ENCODE results near the gene SEPTIN5. TPM values are rescaled to one million over a fixed set of nuclear protein-coding genes. Genes with fewer than 3 reads are reported as not detected.
A peak's percentile ranks its signal among the peaks of the same experiment; 100 is the strongest.
"Not testable (repeated sequence)": the region's sequence is repeated elsewhere in the genome, so short reads cannot be mapped to it uniquely, and the experiment has no call there.

SEPTIN5 gene
- 26.7 TPM for total RNA-seq

DNA sequence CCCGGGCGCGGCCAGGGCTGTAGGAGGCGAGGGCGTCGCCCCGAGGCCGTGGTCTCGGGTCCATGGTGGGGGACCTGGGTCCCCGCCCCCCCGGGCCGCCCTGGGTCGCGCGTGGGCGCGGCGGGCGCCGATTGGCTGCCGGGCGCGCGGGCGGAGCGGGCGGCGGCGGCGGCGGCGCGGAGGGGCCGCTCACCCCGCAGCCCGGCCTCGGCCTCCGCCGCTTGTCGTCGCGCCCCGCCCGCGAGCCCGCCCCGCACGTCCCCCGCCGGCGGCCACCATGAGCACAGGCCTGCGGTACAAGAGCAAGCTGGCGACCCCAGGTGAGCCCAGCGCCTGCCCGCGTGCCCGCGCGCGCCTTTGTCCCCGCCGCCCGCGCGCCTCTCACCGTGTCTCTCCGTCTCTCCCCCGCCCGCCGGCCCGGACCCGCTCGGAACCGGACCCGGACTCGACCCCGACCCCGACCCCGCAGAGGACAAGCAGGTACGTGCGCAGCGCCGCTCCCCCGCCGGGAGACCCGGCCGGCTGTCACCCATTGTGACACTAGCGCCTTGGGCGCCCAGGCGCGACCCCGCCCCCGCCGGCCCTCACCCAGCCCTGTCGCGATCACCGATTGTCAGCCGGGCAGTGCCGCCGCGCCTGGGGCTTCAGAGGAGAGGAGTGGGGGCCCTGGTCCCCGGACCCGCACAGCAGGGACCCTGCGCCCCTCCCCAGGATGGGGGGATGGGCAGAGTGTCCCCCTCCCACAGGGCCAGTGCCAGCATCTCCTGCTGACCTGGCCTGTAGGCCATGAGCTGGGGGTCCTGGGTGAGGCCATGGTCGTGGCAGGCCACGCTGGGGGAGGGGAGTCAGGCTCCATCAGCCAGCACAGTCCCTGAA is at the start of gene SEPTIN5:
Gene SEPTIN5 (plus strand): TSS at position 192 of the 876 bp plus-strand sequence. CDS start 86 bp downstream, at position 278.
- no peak for DNase-seq (ENCODE audit: low spot score)

DNA sequence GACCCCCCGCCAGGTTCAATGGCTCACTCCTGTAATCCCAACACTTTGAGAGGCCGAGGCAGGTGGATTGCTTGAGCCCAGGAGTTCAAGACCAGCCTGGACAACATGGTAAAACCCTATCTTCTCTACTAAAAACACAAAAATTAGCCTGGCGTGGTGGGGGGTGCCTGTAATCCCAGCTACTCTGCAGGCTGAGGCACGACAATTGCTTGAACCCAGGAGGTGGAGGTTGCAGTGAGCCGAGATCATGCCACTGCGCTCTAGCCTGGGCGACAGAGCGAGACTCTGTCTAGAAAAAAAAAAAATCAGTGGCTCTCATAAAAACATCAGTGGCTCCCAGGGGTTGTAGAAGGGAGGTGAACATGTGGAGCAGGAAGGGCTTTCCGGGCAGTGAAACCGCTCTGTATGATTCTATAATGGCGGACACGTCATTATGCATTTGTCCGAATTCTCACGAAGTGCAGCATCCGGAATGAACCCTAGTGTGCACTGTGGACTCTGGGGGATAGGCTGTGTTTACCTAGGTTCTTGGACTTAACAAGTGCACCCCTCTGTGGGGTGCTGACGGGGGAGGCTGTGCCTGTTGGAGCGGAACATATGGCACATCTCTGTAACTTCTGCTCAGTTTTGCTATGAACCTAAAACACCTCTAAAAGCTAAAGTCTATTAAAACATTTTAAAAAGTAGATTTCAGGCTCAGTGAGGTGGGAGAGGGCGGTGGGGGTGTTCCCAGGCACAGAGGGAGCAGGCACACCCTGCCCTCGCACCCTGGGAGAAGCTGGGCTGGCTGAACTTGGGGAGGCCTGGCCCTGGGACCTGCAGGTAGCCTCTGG is 49.1 kb upstream of the SEPTIN5 start:
- no peak for DNase-seq (ENCODE audit: low spot score)

DNA sequence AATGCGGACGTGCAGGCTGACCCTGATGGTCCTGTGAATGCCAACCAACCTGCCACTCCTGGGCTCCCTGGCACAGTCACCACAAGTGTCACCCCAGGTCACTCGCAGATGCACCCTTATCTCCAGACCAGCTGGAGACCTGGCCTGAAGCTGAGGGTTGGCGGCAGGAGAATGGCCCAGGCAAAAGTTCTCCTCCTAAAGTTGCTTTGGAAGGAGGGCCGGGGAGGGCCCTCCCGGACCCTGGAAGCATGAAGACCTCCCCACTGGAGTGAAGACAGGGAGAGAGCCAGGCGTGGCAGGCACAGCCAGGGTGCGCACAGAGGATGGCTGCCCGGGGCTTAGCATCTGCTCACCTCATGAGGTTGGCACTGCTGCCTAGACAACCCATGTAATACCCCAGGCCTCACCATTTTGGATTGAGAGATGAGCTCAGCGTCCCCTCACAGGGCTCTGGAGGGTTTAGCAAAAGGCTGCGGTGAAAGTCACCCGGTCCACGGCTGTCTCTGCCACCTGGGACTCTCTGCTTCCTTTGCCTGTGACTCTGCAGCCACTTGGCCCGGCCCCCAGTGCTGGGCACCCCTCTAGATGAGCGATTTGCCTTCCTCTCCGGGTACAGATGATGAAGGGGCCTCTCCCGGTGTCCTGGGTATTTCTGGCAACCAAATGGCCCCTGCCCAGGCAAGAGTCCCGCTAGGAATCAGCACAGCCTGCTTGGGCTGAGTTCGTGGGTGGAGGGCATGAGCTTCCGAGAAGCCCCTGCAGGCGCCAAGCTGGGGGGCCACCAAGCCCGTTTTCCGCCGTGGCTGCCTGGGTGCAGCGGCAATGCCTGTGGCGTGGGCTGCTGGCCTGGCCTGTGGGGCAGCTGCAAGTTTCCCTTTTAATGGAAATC is 48.3 kb upstream of the SEPTIN5 start:
- no peak for DNase-seq (ENCODE audit: low spot score)

DNA sequence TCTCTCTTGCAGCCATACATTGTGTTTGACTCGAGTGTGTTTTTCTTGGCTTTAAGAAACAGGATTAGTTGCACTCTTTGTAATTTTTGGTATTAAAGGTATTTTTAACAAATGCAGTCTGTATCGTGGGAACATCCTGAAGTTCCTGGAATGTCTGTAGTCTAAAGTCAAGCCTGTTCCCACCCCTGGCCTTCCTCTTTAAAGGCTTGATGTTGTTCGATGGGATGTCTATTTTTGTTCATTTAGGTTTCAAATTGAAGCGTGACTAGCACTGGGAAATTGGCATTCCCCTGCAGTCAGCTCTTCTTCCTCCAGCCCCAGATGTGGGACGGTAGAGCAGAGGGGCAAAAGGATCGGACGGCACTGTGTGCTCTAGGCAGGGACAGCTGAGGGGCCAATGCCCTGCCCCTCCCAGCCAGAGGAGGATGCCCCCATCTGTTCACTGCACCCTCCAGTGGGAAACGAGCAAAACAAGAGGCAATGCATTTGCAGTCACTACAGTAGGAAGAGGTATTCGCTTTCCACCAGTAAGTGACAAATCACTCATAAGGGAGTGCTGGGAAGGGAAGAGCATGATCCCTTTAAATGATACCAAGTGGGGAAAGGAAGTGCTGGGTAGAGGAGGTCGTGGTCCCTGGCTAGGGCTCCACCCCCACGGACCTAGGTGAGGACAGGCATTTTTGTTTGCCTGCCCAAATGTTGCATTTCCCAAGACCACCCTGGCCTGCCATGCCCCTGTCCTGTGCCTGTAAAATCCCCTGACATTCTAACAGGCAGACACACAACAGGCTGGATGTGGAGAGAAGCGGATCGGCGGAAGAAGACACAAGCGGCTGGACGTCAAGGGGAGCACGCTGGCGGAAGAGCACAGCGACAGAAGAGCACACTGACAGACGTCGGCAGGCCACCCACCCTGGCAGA is 47.4 kb upstream of the SEPTIN5 start:
- no peak for DNase-seq (ENCODE audit: low spot score)

DNA sequence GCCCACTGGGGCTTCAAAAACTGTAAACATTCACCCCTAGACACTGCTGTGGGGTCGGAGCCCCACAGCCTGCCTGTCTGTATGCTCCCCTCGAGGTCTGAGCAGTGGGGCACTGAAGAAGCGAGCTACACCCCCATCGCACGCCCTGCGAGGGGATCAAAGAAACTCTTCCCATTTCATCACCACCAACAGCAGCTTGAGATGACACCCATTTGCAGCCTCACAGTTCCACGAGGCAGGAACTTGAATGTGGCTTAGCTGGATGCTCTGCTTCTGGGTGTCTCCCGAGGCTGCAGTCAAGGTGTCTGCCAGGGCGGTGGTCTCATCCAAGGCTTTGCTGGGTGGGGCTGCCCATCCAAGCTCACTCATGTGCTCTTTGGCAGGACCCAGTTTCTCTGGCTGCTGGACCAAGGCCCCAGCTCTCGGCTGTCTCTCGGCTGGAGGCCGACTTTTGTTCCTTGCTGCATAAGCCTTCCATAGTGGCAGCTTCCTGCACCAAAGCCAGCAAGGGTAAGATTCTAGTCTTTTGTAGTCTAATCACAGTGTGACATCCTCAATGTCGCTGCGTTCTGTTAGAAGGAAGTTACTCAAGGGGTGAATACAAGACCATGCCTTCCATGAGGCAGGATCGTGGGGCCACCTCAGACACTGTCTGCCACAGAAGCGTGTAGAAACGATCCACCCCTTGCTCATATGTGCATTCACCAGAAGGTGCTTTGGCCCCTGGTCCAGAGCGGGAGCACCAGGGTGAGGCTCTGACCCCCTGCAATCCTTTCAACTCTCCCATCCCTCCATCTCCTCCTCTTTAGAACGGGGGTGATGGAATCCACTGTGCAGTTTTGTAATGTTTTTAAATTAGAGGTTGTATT is 46.2 kb upstream of the SEPTIN5 start:
- DNase-seq (ENCODE audit: low spot score): no peak

DNA sequence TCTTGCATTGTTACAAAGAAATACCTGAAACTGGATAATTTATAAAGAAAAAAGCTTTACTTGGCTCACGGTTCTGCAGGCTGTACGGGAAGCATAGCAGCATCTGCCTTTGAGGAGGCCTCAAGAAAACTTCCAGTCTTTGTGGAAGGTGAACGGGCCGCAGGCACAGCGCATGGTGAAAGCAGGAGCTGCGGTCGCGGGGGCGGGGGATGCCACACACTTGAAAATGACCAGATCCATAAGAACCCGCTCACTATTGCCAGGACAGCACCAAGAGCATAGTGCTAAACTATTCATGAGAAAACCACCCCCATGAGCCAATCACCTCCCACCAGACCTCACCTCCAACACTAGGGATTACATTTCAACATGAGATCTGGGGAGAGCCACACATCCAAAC is 45.6 kb upstream of the SEPTIN5 start:
- no peak for DNase-seq (ENCODE audit: low spot score)

DNA sequence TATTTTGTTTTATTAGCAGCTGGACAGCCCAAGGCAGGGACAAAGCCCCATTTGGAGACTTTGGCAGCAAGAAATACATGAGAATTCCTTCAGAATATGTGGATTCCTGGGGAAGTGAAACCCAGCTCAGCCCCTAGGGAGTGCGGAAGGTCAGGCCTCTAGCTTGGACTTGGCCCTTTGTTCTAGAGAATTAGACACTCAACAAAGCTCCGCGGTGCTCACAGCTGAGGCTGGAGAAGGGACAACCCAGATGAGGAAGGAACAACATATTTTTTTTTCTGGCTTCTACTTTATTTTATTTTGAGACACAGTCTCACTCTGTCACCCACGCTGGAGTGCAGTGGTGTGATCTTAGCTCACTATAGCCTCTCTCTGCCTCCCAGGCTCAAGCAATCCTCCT is 44.7 kb upstream of the SEPTIN5 start:
- no peak for DNase-seq (ENCODE audit: low spot score)

DNA sequence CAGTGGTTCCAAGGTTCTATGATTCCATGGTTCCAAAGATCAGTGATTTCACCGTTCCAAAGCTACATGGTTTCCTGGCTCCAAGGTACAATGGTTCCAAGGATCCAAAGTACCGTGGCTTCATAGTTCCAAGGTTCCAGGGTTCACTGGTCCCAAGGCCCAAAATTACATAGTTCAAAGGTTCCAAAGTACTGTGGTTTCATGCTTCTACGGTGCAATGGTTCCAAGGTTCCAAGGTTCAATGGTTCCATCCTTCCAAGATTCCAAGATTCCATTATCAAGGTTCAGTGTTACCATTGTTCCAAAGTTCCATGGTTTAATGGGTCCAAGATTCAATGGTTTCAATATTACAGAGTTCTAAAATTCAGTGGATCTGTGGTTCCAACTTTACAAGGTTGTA is 43.0 kb upstream of the SEPTIN5 start:
- no peak for DNase-seq (ENCODE audit: low spot score)

DNA sequence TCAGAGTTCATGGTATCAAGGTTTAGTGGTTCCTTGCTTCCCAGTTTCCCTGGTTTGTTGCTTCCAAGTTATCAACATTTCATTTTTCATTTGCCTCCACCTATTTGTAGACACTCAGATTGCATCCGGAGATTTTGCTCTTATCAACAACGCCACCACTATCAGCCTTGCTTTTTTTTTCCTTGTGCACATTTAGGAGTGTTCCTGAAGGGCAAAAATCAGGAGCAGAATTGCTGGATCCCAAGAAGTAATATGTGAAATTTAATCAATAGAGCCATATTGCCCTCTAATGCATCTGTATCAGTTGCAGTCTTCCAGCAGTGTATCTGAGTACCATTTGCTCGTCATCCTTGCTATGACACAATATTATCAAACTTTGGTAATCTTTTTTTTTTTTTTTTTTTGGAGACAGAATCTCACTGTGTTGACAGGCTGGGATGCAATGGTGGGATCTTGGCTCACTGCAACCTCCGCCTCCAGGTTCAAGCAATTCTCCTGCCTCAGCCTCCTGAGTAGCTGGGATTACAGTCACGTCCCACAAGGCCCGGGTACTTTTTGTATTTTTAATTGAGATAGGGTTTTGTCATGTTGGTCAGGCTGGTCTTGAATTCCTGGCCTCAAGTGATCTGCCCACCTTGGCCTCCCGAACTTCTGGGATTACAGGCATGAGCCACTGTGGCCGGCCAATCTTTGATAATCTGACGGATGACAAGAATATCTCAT is 42.1 kb upstream of the SEPTIN5 start:
- DNase-seq (ENCODE audit: low spot score): no peak

DNA sequence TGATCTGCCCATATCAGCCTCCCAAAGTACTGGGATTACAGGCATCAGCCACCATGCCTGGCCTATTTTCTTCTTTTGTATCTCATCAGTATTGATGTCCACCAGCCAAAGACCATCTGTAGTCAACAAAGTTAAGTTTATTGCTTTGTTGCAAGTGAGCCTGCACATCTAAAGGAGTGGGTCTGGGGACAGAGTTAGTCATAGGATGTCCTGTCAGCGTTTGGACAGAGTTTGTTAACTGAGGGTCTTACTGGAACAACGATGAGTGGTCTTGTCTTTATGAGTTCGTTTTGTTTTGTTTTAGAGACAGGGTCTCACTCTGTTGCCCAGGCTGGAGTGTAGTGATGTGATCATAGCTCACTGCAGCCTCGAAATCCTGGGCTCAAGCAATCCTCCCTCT is 40.6 kb upstream of the SEPTIN5 start:
- no peak for DNase-seq (ENCODE audit: low spot score)

DNA sequence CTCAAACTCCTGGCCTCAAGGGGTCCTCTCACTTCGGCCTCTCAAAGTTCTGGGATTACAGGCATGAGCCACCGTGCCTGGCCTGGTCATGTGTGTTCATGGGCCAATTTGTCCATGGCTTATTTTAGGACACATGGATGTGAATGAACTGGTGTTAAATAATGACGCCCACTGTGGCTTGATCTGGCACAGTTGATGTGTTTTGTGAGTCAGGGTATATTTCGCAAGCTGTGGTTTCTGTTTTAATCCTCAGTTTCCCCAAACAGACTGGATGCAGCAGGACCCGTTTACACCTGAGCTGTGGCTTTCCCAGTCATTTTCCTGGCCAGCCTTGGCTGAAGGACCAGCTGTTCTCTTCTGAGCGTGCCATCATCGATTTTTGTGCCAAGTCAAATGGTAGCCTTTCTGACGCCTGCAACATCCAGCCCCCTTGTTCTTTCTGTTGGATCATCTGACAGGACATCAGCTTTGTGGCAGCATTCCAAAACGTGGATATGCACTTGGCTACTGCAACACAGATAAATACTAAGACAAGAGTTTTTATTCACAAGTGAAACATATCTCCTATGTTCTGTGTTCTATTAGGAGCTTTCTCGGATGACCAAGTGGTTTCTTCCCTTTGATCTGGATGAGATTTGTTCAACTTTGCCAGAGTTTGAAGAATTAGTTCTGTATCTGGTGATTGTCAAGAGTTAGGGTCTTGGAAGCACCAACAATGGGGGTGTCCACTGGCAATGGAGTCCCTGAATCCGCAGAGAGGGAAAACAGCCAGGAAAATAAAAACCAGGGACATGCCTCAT is 40.0 kb upstream of the SEPTIN5 start:
- no peak for DNase-seq (ENCODE audit: low spot score)

DNA sequence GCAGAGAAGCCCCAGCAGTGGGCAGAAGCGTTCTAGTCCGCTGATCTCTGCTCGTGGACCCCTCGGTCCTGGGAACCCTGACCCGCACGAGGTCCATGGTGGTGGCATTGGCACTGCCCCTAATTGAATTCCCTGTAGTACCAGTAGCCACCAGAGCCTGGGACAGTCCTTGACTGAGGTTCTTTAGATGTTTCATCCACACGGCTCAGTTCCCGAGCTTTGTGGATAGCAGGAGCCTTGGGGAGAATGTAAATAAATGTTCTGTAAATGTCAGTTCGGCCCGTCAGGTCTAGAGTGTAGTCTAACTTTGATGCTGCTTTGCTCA is 39.4 kb upstream of the SEPTIN5 start:
- no peak for DNase-seq (ENCODE audit: low spot score)

DNA sequence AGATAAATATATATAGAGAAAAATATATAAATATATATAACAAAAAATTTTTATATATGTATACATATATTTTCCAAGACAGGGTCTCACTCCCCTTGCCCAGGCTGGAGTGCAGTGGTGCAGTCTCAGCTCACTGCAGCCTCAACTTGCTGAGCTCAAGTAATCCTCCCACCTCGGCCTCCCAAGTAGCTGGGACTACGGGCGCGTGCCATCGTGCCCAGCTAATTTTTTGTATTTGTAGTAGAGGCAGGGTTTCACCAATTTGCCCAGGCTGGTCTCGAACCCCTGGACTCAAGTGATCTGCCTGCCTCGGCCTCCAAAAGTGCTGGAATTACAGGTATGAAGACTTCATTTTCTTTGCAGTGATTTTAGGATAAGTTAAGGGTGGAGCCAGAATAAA is 38.9 kb upstream of the SEPTIN5 start:
- DNase-seq (ENCODE audit: low spot score): no peak

DNA sequence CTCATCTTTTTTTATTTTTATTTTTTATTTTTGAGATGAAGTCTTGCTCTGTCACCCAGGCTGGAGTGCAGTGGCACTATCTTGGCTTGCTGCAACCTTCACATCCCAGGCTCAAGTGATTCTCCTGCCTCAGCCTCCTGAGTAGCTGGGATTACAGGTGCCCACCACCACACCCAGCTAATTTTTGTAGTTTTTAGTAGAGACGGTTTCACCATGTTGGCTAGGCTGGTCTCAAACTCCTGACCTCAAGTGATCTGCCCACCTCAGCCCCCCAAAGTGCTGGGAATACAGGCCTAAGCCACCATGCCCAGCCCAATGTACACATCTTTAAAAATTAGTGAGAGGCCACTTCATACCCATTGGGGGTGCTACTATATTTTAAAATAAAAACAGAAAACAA is 37.9 kb upstream of the SEPTIN5 start:
- DNase-seq (ENCODE audit: low spot score): not testable (repeated sequence)

DNA sequence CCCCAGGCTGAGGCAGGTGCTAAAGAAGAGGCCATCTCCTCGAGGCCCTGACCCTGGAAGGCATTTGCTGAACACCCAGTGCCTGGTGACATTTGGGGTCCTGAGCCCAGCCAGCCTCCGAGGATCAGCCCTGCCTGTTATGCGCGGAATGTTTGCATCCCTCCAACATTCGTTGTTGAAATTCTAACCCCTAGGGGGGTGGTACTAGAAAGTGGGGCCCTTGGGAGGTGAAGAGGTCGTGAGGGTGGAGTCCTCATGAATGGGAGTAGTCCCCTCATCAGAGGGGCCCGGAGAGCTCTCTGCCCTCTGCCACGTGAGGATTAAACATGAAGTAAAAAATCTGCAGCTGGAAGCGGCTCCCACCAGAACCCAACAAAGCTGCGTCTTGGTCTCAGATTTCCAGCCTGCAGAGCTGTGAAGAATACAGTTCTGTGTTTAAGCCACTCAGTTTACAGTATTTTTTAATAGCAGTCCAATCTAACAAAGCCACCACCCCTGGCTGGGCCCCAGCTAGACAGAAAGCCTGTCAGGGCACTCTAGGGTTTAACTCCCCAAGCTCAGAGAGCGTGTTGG is 35.3 kb upstream of the SEPTIN5 start:
- DNase-seq (ENCODE audit: low spot score): no peak

DNA sequence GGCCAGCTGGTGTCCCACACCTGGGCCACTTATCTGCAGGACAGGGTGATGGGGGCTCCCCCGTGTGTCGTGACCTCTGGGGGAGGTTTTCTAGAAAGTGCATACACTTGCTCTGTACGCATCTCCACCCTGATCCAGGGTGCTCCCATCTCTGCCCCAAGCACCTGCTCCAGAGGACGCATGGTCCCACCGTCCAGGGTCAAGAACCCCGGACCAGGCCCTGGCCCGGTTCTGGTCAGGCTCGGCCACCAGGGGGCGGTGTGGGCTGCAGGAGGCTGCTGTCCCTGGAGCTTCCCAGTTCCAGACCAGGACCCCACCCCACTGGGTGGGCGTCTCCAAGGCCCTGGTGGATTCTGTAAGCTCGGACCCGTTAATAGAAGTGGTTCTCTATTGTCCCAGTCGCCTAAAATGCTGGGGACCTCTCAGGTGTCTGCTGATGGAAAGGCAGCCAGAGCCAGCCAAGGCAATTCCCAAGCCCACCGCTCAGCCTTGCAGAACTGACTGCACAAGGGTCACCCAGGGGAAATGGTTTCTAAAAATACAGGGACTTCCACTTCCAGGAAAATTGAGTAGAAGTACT is 34.7 kb upstream of the SEPTIN5 start:
- no peak for DNase-seq (ENCODE audit: low spot score)

DNA sequence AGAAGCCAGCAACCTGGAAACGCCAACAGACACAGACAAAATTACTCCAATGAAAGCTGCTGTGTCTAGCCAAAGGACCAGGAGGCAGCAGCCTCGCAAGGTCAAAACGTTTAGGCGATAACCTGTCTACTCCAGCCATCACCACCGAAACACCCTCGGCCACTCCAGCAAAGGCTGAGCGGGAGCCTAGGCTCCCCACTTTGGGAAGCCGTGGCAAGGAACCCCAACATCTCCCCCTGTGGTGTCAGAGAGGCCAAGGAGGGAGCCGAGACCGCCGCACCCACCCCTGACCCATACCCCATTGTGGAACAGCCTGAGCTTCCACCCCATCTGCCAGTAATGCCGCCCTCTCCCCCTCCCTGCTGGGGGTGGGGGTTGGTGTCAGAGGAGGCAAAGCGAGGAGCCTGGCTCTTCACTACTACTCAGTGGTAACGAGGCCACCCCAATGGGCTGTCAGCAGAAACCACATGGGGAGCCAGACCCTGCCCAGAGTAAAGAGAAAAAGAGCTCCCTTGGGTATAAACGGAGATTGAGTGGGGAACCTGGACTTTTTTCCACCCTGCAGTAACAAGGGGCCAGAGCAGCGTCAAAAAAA is 33.9 kb upstream of the SEPTIN5 start:
- peak; percentile 24 for DNase-seq (ENCODE audit: low spot score)

Measured in ureter (tissue), 1 donor.